Germinal center (tissue), 1 donor: ENCODE measurements around the gene FHOD3.
"Not testable (repeated sequence)": the region's sequence is repeated elsewhere in the genome, so short reads cannot be mapped to it uniquely, and the experiment has no call there.

Source experiments
- DNase-seq: peaks from one replicate; pipeline ENCODE4 v3.0.0; 2012; ENCODE audit warnings: mixed read lengths, low spot score

The FHOD3 gene

GRCh38 chr18:36711014-36711725 is 413.7 kb downstream of the FHOD3 start:
- DNase-seq = no peak

GRCh38 chr18:36711813-36712444 is 414.4 kb downstream of the FHOD3 start:
- no peak for DNase-seq

- no peak for DNase-seq
These were observed 417.0 kb downstream of the FHOD3 start for GRCh38 chr18:36714476-36714875.

GRCh38 chr18:36717422-36718110 is 420.1 kb downstream of the FHOD3 start:
- DNase-seq = no peak

GRCh38 chr18:36718705-36719328 is 421.3 kb downstream of the FHOD3 start:
- no peak for DNase-seq

GRCh38 chr18:36719630-36720029 is 422.1 kb downstream of the FHOD3 start:
- DNase-seq = no peak

- not testable (repeated sequence) for DNase-seq
These were observed 423.8 kb downstream of the FHOD3 start for GRCh38 chr18:36721351-36721750.

- DNase-seq = no peak
These were observed 426.7 kb downstream of the FHOD3 start for GRCh38 chr18:36724169-36724568.

- no peak for DNase-seq
These were observed 427.1 kb downstream of the FHOD3 start for GRCh38 chr18:36724591-36725001.

GRCh38 chr18:36728345-36728744 is 430.8 kb downstream of the FHOD3 start:
- DNase-seq = no peak

GRCh38 chr18:36729197-36729596 is 431.7 kb downstream of the FHOD3 start:
- DNase-seq = no peak

- no peak for DNase-seq
These were observed 434.8 kb downstream of the FHOD3 start for GRCh38 chr18:36732264-36732663.

- no peak for DNase-seq
These were observed 435.6 kb downstream of the FHOD3 start for GRCh38 chr18:36733150-36733549.

GRCh38 chr18:36734596-36734995 is 437.1 kb downstream of the FHOD3 start:
- no peak for DNase-seq

GRCh38 chr18:36735130-36735529 is 437.6 kb downstream of the FHOD3 start:
- DNase-seq = peak; percentile 69

GRCh38 chr18:36736094-36736493 is 438.6 kb downstream of the FHOD3 start:
- no peak for DNase-seq

- no peak for DNase-seq
These were observed 439.8 kb downstream of the FHOD3 start for GRCh38 chr18:36737316-36737715.

GRCh38 chr18:36744261-36744876 is 446.9 kb downstream of the FHOD3 start:
- DNase-seq = no peak

GRCh38 chr18:36745219-36745975 is 447.9 kb downstream of the FHOD3 start:
- DNase-seq = no peak

- DNase-seq = no peak
These were observed 455.7 kb downstream of the FHOD3 start for GRCh38 chr18:36752929-36753865.
